GM21526 (cell line): Measurements from ENCODE around the gene GPN1.
A peak's percentile ranks its signal among the peaks of the same experiment; 100 is the strongest.
"Not testable (repeated sequence)": the region's sequence is repeated elsewhere in the genome, so short reads cannot be mapped to it uniquely, and the experiment has no call there.

Experiments used
- ATAC-seq: cut with Tn5 transposase; IDR thresholded peaks from one replicate; pipeline ENCODE4 v1.9.1; 2021; ENCODE audit warnings: moderate library complexity; ENCODE audit not compliant: unreplicated experiment, low FRiP score

Gene GPN1

GRCh38 chr2:27628767-27629709, at the start of gene GPN1, which contains the start of gene CCDC121:
Gene GPN1 (plus strand): TSS chr2:27629050. CDS start chr2:27629059, 9 bp downstream.
Gene CCDC121 (minus strand): TSS chr2:27629012. CDS start chr2:27627799, 1,213 bp downstream.
- ATAC-seq, result peak; percentile 94

GRCh38 chr2:27581417-27582128, 47.3 kb upstream of the GPN1 start:
- ATAC-seq, result no peak

- no peak for ATAC-seq
Measured at GRCh38 chr2:27582129-27582694, 46.6 kb upstream of the GPN1 start.

- ATAC-seq, result peak; percentile 91
Measured at GRCh38 chr2:27582695-27583389, 46.0 kb upstream of the GPN1 start, which contains the start of gene ZNF512. Gene ZNF512 (plus strand): TSS chr2:27583042. CDS start chr2:27583113, 71 bp downstream.

- ATAC-seq, result no peak
Measured at GRCh38 chr2:27583390-27583915, 45.4 kb upstream of the GPN1 start.

GRCh38 chr2:27584597-27584996, 44.3 kb upstream of the GPN1 start:
- ATAC-seq, result no peak

- ATAC-seq, result no peak
Measured at GRCh38 chr2:27587025-27587424, 41.8 kb upstream of the GPN1 start.

GRCh38 chr2:27588308-27588707, 40.5 kb upstream of the GPN1 start:
- no peak for ATAC-seq

GRCh38 chr2:27591745-27592144, 37.1 kb upstream of the GPN1 start:
- no peak for ATAC-seq

- no peak for ATAC-seq
Measured at GRCh38 chr2:27593240-27593639, 35.6 kb upstream of the GPN1 start.

- not testable (repeated sequence) for ATAC-seq
Measured at GRCh38 chr2:27594020-27594703, 34.7 kb upstream of the GPN1 start.

GRCh38 chr2:27595412-27595811, 33.4 kb upstream of the GPN1 start:
- not testable (repeated sequence) for ATAC-seq

- ATAC-seq, result no peak
Measured at GRCh38 chr2:27596627-27597026, 32.2 kb upstream of the GPN1 start.

GRCh38 chr2:27606611-27607010, 22.2 kb upstream of the GPN1 start:
- no peak for ATAC-seq

GRCh38 chr2:27613985-27614384, 14.9 kb upstream of the GPN1 start:
- ATAC-seq, result no peak

GRCh38 chr2:27615316-27615715, 13.5 kb upstream of the GPN1 start:
- ATAC-seq, result no peak

GRCh38 chr2:27621524-27621923, 7.3 kb upstream of the GPN1 start:
- no peak for ATAC-seq

GRCh38 chr2:27622921-27623384, 5.9 kb upstream of the GPN1 start:
- ATAC-seq, result no peak

- ATAC-seq, result no peak
Measured at GRCh38 chr2:27624943-27625342, 3.9 kb upstream of the GPN1 start.
